IPS-NIHi7 (cell line): Measurements from ENCODE around the gene PLEKHA8.
A peak's percentile ranks its signal among the peaks of the same experiment; 100 is the strongest.

Experiments
- DNase-seq: peaks from one replicate; pipeline ENCODE4 v3.0.0; 2012; ENCODE audit warnings: mixed read lengths; ENCODE audit errors: extremely low spot score

Gene PLEKHA8

DNA sequence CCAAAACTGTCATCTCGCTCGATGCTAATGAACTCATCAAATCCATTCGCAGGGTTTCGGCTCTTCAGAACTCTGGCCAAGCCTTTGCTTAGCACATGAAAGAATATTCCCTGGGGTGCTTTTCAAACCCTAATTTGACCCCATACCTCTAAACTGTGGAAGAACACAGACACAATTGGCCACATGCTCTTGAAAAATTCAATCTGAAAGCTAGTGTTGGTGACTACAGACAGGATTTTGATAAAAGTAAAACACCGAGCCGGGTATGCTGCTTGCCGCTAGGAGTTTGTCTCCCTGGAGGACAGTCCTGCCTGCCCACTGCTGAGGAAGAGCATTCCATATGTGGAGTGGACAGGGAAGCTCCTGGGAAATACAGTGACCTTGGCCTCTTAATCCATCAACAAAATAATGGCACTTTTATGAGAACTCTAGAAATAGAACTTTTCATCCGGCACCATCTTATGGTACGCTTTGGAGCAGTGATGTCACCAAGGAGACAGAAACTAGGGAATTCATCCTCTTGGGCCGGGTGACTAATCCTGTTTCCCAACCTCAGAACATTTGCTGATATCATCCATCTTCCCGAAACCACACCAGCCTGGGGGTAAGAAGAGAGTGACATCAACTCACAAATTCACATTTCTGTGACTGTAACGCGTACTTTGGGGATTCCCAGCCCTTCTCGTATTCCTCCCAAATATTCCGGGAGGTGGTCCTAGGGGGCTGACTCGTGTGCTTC is 140.8 kb downstream of the PLEKHA8 start:
- peak; percentile 64 for DNase-seq

GRCh38 chr7:30169579-30169978 is 141.4 kb downstream of the PLEKHA8 start:
- no peak for DNase-seq

DNA sequence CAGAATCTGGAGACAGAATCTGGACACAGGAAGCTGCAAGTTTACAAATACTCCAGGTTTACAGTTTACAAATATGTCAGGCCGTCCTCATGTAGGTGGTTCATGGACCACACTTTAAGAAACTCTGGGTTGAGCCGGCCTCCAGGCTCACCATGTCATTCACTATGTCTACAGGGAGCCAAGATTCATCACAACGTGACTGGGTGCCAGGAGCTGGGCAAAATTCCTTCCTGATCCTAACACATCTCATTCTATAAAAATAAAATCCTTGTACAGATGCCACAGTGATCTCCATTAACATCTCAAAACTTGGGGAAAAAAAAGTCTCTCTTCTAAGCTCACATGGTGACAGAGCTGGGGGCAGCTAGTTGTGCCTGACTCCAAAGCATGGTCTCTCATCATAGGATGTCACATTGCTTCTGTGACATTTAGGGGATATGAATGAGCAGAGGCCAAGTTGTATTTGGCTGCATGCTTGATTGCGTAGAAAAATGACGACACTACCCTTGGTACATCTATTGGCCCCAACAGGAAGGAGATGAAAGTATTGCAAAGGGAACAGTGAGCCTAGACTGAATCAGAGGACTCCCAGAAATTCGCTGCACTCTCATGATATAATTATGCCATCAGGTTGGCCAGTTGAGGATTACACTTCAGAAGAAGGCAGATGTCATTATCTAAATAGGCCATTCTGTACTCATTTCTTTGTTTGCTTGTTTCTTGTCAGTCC is 142.4 kb downstream of the PLEKHA8 start:
- DNase-seq: no peak

- DNase-seq: no peak
Observed at GRCh38 chr7:30171766-30172447, 143.7 kb downstream of the PLEKHA8 start.

DNA sequence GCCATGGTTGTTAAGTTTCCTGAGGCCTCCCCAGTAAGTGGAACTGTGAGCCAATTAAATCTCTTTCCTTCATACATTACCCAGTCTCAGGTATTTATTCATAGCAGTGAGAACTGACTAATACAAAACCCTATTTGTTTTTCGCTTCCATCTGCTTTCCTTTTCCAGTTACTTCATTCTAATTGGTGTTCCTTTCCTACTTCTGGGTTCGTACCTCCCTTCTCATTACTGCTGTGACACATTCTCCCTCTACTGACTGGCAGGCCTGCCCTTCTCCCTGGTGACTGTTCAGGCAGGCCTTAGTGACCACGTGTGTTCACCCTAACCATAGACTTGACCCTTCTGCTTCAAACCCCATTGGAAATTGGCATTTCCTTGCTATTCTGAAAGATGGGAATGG is 144.2 kb downstream of the PLEKHA8 start:
- no peak for DNase-seq

GRCh38 chr7:30173058-30173897 is 145.1 kb downstream of the PLEKHA8 start:
- no peak for DNase-seq

DNA sequence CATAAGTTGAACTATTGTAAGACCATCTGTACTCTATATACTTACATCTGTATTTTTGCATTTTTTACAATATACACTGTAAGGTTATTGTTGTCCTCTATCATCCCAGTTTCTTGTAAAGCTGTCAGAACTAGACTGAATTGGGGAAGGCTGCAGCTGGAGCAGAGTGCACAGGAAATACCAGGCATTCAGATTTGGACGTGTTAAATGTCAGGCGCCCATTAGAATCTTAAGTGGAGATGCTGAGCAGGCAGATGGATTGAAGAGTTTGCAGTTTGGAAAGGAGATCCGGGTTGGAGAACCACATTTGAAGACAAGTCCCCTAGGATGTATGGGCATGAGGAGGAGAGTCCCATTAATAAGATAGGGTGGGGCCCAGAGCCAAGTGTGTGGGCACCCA is 147.0 kb downstream of the PLEKHA8 start:
- DNase-seq: no peak

DNA sequence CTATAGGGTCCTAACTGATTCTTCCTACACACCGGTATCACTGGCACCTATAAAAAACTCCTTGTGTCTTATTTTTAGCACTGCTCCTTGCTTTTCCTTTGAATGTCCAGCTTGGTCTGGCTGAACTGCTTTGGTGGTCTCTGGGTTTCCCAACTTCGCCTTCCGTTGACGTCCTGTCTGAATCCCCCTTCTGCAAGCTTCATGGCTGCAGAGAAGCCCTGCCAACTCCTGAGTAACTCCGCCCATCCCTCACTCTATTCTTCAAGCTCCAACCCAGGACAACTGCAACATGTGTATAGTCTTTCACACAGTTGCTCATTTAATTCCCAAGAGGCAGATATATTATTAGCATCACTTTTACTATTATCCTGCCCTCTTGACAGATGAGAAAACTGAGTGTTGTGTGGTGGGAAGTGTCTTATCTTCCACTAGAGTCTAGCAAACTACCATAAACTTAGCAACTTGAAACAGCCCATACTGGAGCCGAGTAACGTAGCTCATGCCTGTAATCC is 147.5 kb downstream of the PLEKHA8 start:
- no peak for DNase-seq

DNA sequence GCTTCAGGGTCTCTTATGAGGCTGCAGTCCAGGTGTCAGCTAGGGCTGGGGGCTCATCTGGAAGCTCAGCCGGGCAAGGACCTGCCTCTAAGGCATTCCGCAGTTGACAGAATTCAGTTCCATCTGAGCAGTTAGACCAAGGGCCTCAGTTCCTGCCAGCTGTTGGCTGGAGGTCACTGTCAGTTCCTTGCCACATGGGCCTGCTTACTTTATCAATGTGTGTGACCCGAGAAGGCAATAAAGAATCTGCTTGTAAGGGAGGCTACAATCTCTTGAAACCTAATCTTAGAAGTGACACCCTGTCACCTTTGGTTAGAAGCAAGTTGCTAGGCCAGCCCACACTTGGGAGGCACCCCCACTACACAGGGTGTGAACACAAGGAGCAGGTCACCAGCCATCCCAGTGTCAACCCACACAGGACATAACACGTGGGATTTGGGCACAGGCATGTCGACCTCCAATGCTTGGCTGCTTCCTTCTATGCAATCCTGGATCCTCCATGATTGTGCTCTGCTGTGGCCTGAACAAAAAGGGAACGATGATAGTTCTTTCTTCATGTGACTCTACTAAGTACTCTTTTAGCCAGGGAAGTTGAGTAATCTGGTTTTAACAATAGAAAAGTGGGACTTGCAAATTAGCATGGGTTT is 148.4 kb downstream of the PLEKHA8 start:
- no peak for DNase-seq

DNA sequence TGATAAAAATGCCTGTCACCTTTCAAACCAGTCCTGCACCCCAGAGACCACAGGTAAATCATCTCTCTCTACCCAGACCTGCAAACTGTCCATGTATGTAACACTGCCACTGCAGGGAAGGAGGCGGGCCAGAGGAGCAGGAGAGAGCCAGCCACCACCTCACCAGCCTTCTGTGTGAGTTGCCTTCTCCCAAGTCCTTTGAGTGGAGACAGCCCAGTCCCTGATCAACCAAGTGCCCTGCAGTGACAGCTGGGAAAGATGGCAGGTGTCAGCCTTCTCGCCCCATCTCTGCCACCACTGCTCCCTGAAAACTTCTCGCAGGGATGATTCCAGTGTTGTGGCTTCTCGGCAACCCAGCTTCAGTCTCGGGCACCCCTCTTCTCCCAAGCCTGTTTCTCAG is 149.0 kb downstream of the PLEKHA8 start:
- no peak for DNase-seq

GRCh38 chr7:30177965-30178364 is 149.8 kb downstream of the PLEKHA8 start:
- DNase-seq: no peak

GRCh38 chr7:30178748-30179436 is 150.7 kb downstream of the PLEKHA8 start:
- no peak for DNase-seq
